ENCODE measurements around the gene CSK. TPM values are rescaled to one million over a fixed set of nuclear protein-coding genes. Genes with fewer than 3 reads are reported as not detected.

The CSK gene
- total and polyA plus RNA-seq, 2 experiments from 2014 or later = 13.6 to 27.5 TPM

DNA sequence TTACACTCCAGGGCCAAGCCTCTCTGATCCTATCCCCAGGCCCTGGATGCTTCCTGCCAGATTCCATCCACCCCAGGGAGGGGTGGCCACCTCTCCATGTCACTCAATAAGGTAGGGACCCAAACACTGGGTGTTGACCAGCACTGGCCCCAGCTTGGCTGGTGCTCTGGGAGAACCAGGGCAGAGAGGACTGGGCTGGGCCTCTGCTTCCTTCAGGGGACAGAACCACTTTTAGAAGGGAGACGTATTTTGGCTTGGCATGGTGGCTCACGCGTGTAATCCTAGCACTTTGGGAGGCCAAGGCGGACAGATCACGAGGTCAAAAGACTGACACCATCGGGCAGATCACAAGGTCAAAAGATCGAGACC lies 39.9 kb downstream of the CSK start:
- peaks cover 21% of the 10 kb centered on the region for H3K27me3 ChIP-seq (ENCODE audit: insufficient read depth)
- no peak overlapping the region for H2AFZ ChIP-seq
- H3K4me3 ChIP-seq = no peak overlapping the region
- H3K36me3 Mint-ChIP-seq (ENCODE audit: low read depth) = no peaks in the 10 kb centered on the region
- no peak overlapping the region for H3K27ac ChIP-seq (ENCODE audit: low read depth)
- peaks cover 26% of the 10 kb centered on the region for H3K4me1 Mint-ChIP-seq
- peaks cover 35% of the 10 kb centered on the region for H3K27me3 Mint-ChIP-seq (ENCODE audit: insufficient read depth, low read depth, poor library complexity)
- no peak overlapping the region for H3K27ac Mint-ChIP-seq
- peaks cover 6% of the 10 kb centered on the region; the same call in 1 of the 2 replicates for H3K4me1 ChIP-seq (ENCODE audit: insufficient read depth)
- H3K4me2 ChIP-seq = no peak overlapping the region
- DNase-seq (ENCODE audit: low spot score) (no peak), ATAC-seq (no peak)
- no peaks in the 10 kb centered on the region for H3K9me3 Mint-ChIP-seq
- no peaks in the 10 kb centered on the region for H3K9me2 ChIP-seq (ENCODE audit: insufficient read depth)
- H3F3A ChIP-seq (replicated peaks; ENCODE audit: low read depth) = peaks cover 2% of the 10 kb centered on the region; the same call in 1 of the 2 replicates
- H3K4me3 Mint-ChIP-seq = no peak overlapping the region
- TF ChIP-seq, protein P1, sequence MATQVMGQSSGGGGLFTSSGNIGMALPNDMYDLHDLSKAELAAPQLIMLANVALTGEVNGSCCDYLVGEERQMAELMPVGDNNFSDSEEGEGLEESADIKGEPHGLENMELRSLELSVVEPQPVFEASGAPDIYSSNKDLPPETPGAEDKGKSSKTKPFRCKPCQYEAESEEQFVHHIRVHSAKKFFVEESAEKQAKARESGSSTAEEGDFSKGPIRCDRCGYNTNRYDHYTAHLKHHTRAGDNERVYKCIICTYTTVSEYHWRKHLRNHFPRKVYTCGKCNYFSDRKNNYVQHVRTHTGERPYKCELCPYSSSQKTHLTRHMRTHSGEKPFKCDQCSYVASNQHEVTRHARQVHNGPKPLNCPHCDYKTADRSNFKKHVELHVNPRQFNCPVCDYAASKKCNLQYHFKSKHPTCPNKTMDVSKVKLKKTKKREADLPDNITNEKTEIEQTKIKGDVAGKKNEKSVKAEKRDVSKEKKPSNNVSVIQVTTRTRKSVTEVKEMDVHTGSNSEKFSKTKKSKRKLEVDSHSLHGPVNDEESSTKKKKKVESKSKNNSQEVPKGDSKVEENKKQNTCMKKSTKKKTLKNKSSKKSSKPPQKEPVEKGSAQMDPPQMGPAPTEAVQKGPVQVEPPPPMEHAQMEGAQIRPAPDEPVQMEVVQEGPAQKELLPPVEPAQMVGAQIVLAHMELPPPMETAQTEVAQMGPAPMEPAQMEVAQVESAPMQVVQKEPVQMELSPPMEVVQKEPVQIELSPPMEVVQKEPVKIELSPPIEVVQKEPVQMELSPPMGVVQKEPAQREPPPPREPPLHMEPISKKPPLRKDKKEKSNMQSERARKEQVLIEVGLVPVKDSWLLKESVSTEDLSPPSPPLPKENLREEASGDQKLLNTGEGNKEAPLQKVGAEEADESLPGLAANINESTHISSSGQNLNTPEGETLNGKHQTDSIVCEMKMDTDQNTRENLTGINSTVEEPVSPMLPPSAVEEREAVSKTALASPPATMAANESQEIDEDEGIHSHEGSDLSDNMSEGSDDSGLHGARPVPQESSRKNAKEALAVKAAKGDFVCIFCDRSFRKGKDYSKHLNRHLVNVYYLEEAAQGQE (IDR thresholded peaks at IDR 0.05; ENCODE audit: unreplicated experiment) = no peak
- TF ChIP-seq ZNF114 (CRISPR knock-in tag; IDR thresholded peaks at IDR 0.05) (no peak), NANOG (IDR thresholded peaks at IDR 0.05; ENCODE audit: borderline replicate concordance) (no peak), STAT1 (IDR thresholded peaks at IDR 0.05; ENCODE audit: unreplicated experiment) (no peak)
- no peaks in the 10 kb centered on the region for H3K79me2 ChIP-seq (replicated peaks; ENCODE audit: insufficient read depth)
- H4K20me1 ChIP-seq (replicated peaks; ENCODE audit: insufficient read depth) = no peaks in the 10 kb centered on the region
- no peaks in the 10 kb centered on the region for H3K36me3 ChIP-seq (ENCODE audit: insufficient read depth)

DNA sequence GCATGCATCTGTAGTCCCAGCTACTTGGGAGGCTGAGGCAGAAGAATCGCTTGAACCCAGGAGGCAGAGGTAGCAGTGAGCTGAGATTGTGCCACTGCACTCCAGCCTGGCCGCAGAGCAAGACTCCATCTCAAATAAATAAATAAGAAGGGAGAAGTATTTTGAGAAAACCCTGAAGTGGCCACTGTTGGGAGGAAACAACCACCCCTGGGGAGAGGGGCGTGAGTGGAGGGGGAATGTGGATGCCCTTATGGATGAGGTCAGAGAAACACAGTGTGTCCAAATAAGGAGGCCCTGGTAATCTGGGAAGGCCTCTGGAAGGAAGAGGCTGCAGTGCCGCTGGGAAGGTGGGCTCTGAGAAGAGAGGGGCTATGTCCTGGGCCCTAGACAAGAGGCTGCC lies 40.4 kb downstream of the CSK start:
- peaks cover 39% of the 10 kb centered on the region for H3K27me3 Mint-ChIP-seq (ENCODE audit: insufficient read depth, low read depth, poor library complexity)
- no peaks in the 10 kb centered on the region for H3K36me3 Mint-ChIP-seq (ENCODE audit: low read depth)
- TF ChIP-seq, protein P2, sequence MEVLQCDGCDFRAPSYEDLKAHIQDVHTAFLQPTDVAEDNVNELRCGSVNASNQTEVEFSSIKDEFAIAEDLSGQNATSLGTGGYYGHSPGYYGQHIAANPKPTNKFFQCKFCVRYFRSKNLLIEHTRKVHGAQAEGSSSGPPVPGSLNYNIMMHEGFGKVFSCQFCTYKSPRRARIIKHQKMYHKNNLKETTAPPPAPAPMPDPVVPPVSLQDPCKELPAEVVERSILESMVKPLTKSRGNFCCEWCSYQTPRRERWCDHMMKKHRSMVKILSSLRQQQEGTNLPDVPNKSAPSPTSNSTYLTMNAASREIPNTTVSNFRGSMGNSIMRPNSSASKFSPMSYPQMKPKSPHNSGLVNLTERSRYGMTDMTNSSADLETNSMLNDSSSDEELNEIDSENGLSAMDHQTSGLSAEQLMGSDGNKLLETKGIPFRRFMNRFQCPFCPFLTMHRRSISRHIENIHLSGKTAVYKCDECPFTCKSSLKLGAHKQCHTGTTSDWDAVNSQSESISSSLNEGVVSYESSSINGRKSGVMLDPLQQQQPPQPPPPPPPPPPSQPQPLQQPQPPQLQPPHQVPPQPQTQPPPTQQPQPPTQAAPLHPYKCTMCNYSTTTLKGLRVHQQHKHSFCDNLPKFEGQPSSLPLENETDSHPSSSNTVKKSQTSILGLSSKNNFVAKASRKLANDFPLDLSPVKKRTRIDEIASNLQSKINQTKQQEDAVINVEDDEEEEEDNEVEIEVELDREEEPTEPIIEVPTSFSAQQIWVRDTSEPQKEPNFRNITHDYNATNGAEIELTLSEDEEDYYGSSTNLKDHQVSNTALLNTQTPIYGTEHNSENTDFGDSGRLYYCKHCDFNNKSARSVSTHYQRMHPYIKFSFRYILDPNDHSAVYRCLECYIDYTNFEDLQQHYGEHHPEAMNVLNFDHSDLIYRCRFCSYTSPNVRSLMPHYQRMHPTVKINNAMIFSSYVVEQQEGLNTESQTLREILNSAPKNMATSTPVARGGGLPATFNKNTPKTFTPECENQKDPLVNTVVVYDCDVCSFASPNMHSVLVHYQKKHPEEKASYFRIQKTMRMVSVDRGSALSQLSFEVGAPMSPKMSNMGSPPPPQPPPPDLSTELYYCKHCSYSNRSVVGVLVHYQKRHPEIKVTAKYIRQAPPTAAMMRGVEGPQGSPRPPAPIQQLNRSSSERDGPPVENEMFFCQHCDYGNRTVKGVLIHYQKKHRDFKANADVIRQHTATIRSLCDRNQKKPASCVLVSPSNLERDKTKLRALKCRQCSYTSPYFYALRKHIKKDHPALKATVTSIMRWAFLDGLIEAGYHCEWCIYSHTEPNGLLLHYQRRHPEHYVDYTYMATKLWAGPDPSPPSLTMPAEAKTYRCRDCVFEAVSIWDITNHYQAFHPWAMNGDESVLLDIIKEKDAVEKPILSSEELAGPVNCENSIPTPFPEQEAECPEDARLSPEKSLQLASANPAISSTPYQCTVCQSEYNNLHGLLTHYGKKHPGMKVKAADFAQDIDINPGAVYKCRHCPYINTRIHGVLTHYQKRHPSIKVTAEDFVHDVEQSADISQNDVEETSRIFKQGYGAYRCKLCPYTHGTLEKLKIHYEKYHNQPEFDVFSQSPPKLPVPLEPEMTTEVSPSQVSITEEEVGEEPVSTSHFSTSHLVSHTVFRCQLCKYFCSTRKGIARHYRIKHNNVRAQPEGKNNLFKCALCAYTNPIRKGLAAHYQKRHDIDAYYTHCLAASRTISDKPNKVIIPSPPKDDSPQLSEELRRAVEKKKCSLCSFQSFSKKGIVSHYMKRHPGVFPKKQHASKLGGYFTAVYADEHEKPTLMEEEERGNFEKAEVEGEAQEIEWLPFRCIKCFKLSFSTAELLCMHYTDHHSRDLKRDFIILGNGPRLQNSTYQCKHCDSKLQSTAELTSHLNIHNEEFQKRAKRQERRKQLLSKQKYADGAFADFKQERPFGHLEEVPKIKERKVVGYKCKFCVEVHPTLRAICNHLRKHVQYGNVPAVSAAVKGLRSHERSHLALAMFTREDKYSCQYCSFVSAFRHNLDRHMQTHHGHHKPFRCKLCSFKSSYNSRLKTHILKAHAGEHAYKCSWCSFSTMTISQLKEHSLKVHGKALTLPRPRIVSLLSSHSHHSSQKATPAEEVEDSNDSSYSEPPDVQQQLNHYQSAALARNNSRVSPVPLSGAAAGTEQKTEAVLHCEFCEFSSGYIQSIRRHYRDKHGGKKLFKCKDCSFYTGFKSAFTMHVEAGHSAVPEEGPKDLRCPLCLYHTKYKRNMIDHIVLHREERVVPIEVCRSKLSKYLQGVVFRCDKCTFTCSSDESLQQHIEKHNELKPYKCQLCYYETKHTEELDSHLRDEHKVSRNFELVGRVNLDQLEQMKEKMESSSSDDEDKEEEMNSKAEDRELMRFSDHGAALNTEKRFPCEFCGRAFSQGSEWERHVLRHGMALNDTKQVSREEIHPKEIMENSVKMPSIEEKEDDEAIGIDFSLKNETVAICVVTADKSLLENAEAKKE (CRISPR knock-in tag; IDR thresholded peaks at IDR 0.05) = no peak
- TF ChIP-seq JUNB (IDR thresholded peaks at IDR 0.05; ENCODE audit: unreplicated experiment) (no peak), EZH2 (IDR thresholded peaks at IDR 0.05; ENCODE audit: low read depth, unreplicated experiment) (no peak), ZNF331 (CRISPR knock-in tag; IDR thresholded peaks at IDR 0.05; ENCODE audit: low read depth) (no peak)
- TF ChIP-seq, protein P3, sequence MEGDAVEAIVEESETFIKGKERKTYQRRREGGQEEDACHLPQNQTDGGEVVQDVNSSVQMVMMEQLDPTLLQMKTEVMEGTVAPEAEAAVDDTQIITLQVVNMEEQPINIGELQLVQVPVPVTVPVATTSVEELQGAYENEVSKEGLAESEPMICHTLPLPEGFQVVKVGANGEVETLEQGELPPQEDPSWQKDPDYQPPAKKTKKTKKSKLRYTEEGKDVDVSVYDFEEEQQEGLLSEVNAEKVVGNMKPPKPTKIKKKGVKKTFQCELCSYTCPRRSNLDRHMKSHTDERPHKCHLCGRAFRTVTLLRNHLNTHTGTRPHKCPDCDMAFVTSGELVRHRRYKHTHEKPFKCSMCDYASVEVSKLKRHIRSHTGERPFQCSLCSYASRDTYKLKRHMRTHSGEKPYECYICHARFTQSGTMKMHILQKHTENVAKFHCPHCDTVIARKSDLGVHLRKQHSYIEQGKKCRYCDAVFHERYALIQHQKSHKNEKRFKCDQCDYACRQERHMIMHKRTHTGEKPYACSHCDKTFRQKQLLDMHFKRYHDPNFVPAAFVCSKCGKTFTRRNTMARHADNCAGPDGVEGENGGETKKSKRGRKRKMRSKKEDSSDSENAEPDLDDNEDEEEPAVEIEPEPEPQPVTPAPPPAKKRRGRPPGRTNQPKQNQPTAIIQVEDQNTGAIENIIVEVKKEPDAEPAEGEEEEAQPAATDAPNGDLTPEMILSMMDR (conservative IDR thresholded peaks at IDR 0.05; ENCODE audit: low read depth in 2 of 2) = no peak
- no peak overlapping the region for H3K4me2 ChIP-seq
- H3K27ac Mint-ChIP-seq = no peak overlapping the region
- H3K27me3 ChIP-seq (ENCODE audit: insufficient read depth) = peaks cover 26% of the 10 kb centered on the region
- DNase-seq (ENCODE audit: low spot score) = no peak
- ATAC-seq = no peak
- no peak overlapping the region for H3K4me3 Mint-ChIP-seq
- no peak overlapping the region for H3K4me3 ChIP-seq
- H4K20me1 ChIP-seq (replicated peaks; ENCODE audit: insufficient read depth) = no peaks in the 10 kb centered on the region
- no peak overlapping the region for H2AFZ ChIP-seq
- no peaks in the 10 kb centered on the region for H3K79me2 ChIP-seq (replicated peaks; ENCODE audit: insufficient read depth)
- peaks cover 6% of the 10 kb centered on the region; the same call in 1 of the 2 replicates for H3K4me1 ChIP-seq (ENCODE audit: insufficient read depth)
- H3K36me3 ChIP-seq (ENCODE audit: insufficient read depth) = no peaks in the 10 kb centered on the region
- peaks cover 2% of the 10 kb centered on the region; the same call in 1 of the 2 replicates for H3F3A ChIP-seq (replicated peaks; ENCODE audit: low read depth)
- no peak overlapping the region for H3K27ac ChIP-seq (ENCODE audit: low read depth)
- H3K9me3 Mint-ChIP-seq = no peaks in the 10 kb centered on the region
- H3K4me1 Mint-ChIP-seq = peaks cover 26% of the 10 kb centered on the region
- no peaks in the 10 kb centered on the region for H3K9me2 ChIP-seq (ENCODE audit: insufficient read depth)

All from GM23338 (cell line).